NCI-H2171 (cell line): ENCODE results near the gene USP12.

Experiments used
- DNase-seq: peaks from one replicate; lab custom pipeline; 2025; lab: John Stamatoyannopoulos, UW

USP12 gene

GRCh38 chr13:27035892-27036235 lies 135.7 kb downstream of the USP12 start:
- no peak for DNase-seq

DNA sequence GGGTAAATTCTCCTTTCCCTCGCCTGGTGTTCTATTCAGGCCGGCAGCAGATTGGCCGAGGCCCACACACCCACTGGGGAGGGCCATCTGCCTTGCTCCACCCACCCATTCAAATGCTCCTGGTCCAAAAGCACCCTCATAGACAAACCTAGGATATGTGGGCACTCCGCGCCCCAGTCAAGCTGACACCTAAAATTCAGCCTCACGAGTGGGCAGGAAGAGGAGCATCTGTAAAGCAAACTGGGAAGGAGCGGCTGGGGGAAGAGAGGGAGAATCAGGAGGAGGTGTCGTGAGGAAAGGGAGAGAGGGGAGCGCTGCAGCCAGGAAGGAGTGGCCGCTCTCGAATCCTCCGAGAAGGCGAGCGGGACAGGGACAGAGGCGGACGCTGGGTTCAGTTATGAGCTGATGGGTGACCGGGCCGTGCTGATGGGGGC lies 136.9 kb downstream of the USP12 start:
- no peak for DNase-seq

DNA sequence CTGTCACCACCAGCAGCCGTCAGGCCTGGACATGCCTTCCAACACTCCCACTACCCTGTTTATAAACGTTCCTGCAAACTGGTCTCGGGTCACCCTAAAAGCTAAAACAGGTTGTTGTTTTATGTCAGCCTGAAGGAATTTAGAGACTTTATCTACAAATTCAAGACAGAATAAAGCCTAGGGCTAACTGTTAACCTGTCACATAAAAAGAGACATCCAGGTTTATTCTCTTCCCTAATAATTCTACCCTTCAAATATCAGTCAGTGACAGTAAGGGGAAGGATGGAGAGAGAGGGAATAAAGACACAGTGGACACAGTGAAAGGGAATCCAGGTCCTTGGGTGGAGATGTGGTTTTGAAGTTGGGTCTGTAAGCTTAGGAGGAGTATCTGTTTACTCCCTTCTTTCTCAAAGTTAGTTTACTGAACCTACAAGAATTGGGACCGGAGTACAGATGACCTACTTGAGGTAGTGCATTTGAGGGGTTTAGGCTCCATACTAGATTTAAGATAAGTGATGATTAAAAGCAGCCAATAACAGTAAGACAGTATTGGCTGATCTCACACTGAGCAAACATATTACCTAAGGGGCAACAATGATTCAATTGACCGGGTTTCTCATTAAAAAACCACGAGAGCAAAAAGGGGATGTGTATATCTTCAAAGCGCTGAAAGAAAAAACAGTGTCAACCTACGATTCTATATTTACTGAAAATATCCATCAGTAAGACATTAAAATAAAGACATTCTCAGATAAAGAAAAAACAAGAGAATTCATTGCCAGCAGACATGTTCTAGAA lies 142.7 kb downstream of the USP12 start:
- no peak for DNase-seq

DNA sequence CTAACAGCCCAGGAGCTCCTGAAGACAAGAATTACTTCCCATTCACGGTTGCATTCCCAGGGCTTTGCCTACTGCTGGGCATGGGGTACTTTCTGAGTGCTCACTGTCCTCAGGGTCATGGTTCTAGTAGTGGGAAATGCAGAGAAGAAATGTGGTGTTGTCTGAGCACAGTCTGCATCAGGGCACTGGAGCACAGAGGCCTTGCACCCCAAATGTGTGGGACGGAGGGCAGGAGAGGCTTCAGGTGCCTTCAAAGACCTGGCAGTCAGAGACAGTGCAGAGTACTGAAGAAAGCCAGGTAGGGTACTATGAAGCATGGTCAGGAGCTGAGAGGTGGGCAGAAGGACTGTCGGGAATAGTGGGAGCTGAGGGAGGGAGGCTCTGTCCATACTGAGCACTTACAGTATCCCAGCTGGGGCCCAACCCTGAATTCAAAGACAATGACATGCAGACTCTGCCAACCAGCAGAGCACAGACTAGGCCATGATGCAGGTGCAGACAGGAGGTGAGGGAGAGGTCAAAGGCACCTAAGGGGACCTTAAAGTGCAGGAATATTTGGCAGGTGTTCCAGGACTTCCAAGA lies 144.4 kb downstream of the USP12 start:
- no peak for DNase-seq

DNA sequence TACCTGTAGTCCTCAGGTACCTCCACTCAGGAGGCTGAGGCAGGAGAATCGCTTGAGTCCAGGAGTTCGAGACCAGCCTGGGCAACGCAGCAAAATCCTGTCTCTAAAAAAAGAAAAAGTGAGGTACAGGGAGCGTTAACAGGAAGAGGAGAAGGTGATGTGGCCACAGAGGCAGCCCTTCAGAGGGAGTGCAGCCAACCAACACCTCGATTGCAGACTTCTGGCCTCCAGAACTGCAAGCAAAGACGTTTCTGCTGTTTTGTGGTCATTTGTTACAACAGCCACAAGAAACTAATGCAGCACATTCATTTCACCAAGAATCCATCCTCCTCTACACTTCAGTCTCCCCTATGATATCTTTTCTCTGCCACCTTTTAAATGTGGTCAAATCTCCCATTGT lies 145.2 kb downstream of the USP12 start:
- DNase-seq: no peak

GRCh38 chr13:27024776-27025492 lies 146.7 kb downstream of the USP12 start:
- no peak for DNase-seq

- DNase-seq: no peak
Observed at GRCh38 chr13:27024074-27024461, 147.5 kb downstream of the USP12 start.

DNA sequence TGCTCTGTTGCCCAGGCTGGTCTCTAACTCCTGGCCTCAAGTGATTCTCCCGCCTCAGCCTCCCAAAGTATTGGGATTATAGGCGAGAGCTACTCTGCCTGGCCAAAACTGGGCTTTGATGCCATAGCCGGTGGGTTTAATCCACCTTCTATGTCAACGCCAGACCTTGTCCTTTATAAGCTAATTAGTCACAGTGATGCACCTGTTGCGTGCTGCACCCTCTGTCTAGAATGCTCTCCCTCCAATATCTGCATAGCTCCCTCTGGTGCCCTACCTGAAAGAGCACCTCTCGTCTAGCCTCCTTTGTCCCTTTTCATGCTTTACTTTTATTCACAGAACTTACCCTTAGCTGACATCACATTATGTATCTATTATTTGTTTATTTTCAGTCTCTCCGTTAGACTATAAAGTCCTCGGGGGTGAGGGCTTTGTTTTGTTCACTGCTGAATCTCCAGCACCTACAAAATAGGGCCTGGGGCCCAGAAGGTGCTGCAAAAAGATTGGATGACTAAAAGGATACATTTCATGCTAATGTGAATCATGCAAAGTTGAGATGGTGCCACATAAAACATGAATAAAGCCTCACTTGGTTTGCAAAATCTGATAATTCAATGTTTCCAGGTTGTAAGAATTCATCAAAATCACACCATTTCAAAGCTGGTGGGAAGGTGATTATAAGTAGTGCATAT lies 148.1 kb downstream of the USP12 start:
- DNase-seq: no peak

DNA sequence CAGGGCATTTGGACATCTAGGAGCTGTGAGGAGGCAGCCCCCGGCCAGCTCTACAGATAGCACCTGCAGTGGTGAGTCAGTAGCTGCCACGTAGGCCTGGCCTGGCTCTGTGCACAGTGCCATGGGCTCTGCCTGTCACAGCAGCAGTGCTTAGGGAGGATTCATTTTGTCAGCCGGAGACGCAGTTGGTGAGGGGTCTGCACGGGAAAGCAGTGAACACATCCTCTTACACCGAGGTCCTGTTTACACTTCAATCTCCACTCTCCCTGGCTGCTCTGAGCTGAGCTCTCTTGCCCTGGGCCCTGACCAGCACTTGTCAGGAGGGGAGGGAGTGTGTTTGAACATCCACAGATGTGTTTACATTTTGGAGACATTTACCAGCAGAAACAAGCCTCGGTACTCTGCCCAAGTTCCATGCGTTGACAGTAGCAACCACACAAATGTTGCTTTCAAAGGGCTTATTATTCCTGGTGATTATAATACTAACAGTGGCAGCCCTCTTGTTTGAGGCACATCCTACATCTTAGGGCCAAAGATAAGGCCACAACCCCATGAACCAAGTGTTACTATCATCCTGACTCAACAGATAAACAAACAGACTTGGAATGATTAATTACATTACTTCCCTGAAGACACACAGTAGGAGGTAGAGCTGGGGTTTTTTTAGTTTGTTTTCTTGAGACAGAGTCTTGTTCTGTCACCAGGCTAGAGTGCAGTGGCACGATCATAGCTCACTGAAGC lies 148.9 kb downstream of the USP12 start:
- no peak for DNase-seq

DNA sequence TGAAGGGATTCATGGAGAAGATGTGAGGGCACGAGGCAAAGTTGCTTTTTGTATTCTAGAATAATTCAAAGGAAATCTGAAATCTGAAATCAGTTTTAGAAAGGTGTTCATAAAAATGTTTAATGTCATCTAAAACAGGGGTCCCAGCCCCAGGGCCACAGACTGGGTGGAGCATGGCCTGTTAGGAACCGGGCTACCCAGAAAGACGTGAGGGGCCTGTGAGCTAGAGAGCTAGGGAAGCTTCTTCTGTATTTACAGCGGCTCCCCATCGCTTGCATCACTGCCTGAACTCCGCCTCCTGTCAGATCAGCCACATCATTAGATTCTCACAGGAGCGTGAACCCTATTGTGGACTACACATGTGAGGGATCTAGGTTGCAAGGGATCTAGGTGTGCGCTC lies 151.2 kb downstream of the USP12 start:
- DNase-seq: no peak

DNA sequence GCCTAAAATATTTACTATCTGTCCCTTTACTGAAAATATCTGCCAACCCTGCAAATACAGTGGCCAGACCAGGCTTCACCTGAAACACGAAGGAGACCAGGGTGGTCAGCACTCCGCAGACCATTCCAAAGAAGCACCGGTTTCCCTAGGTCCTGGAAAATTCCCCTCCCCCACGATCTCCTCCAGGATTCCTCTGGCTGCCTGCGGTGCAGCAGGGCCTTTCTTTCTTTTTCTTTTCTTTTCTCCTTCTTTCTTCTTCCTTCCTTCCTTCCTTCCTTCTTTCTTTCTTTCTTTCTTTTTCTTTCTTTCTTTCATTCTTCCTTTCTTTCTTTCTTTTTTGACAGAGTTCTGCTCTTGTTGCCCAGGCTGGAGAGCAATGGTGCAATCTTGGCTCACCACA lies 152.7 kb downstream of the USP12 start:
- no peak for DNase-seq

GRCh38 chr13:27018344-27018861 lies 153.2 kb downstream of the USP12 start:
- no peak for DNase-seq

- DNase-seq: no peak
Observed at GRCh38 chr13:27016875-27017274, 154.7 kb downstream of the USP12 start.
